Stimulated activated CD8-positive, alpha-beta memory T cell treated with anti-CD3 and anti-CD28 coated beads, Interleukin-12 subunit alpha, Interleukin-12 subunit beta, amount 100 ng/mL, for 1 hour (primary cell): Measurements from ENCODE around the gene C19orf81.

Experiments used
- DNase-seq: peaks from one replicate; pipeline ENCODE4 v3.0.0-alpha.2; 2020; ENCODE audit warnings: low read depth

The C19orf81 gene

DNA sequence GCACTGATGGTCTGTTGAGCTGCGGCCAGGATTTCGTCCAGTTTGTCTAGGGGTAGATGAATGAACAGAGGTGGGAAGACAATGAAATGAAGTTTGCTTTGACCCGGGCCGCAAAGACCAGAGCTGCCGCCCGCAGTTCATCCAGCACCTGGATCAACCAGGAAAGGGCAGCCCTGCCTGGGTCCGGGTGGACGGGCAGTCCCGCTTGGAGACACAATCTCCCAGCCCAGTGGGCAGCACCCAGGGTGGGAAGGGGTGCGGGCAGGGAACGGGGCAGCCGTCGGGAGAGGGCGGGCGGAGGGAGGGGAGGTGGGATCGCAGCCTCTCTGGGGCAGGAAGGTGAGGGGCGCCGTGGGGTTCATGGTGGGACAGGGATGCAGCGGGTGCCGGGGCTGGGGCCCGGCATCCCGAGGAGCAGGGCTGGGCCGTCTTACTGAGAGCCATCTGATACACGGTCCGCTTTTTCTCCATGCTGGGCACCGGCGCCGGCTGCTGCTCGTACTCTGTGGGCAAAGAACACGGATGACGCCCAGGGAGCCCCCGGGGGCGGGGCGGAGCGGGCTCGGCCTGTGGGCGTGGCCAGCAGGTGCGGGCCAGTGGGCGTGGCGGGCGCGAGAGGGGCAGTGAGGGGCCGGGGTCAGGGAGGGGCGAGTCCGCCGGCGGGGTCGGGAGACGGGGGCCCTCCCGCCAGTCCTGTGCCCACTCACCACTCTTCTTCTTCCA, 37.2 kb downstream of the C19orf81 start:
- DNase-seq = no peak

DNA sequence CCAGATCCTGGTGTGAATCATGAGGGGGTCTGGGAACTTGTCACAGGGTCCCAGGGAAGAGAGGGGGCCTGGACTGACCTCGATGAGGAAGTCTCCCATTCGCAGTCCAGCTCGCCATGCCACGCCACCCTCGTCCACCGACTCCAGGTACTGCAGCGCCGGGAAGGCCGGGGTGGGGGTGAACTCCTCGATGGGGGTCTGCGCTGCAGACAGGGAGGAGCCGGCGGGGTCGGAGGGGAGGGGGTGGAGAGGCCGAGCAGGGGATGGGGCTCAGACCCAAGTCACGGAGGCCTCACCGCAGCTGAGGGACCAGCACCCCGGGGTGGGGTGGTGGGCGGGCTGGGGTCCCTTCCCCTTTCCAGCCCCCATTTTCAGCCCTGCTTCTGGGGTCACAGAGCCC, 39.5 kb downstream of the C19orf81 start:
- no peak for DNase-seq

DNA sequence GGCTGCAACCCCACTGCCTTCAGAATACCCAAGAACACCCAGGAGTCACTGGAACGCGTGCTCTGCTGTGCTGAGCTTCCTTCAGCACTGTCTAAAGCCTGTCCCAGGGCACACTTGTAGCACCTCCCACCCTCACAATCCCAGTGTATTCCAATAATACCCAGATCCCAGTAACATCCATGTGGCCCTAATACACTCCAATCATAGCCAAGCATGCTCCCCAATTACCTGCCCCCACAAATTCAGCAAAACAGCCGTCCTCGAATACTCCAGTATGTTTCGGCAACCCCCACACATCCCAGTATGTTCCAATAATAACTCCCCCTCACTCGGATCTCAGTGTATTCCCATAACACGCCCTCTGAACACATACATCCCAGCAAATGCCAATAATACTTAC, 41.2 kb downstream of the C19orf81 start:
- no peak for DNase-seq

DNA sequence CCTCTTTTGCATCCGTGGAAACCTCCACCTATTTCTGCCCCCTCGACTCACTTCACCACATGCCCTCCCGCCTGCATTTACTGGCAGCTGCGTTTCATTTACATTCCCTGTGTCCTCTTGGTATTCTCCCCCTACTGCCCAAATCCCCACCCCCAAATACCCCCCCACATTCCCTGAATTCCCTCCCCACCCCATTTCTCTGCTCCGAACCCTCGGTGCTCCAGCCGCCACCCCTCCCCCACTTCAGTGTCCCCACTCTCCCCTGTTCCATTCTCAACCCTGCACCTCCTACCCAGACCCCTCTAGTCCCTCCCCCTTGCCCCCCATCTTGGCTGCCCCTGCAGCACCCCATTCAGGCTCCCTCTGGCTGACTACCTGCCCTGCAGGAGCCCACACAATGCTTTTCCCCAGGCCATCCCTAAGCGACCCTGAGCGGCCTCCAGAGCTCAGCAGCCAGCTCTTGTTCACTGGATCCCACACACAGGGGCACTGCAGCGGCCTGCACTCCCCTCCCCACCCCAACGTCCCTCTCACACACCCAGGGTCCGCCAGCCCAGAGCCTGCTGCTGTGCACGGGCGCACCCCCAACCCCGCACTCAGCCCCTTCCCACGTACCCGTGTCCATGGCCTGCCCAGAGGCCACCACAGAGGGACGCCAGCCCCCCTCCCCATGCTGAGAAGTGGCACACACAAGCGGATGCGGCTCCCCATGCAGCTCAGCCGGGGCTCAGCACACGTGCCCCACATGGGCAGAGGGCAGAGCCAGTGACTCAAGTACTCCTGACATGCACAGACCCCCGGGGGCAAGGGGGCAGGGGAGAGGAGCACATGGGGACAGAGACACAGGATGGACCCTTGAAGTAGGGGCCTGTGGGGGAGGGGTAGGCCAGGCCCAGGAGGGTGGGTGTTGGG, 44.1 kb downstream of the C19orf81 start:
- no peak for DNase-seq

DNA sequence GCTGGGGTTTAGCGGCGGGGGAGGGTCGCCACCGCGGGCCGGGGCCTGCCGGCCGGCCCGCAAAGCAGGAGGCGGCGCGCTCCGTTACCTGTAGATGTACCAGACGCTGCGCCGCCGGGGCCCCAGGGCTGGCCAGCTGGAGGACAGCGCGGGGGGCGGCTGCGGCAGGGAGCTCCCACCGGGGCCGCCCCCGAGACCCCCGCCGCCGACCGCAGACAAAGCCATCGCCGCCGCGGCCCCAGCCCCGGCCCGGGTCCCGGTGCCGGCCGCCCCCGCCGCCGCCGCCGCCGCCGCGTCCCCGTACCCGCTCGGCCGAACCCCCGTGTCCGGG, 45.5 kb downstream of the C19orf81 start:
- no peak for DNase-seq

DNA sequence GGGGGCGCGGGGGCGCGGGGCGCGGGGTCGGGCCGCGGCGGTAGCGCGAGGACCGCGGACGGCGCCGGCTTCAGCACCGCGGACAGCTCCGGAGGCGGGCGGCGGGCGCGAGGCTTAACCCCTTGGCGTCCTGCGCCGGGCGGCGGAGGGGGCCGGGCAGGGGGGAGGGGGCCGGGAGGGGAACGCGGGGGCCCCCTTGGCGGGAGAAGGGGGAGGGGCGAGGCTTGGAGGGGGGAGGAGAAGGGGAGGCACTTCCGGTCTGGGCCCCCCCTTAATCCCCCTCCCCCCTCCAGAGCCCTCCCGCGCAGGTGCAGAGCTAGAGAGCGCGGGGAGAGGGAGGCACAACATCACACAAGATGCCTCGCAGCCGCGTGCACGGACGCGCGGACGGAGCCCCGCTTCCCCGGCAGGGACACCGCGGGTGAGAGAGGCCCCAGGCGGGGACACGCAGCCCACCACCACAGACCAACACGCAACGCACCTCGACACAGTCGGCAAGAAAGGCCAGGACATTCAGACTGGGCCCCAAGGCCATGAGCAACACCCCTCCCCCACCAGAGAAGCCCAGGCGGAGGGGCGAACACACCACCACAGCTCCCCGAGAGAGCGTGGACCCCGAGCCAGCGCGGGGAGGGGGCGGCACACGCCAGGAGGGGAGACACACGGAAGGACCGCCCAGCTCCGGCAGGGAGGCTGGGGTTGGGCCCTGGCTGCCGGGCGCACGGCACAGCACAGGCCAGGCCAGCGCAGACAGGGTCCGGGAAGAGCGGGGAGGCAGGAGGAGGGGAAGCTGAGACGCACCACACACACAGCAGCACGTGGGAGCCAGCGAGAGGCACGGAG, 46.2 kb downstream of the C19orf81 start:
- no peak for DNase-seq

DNA sequence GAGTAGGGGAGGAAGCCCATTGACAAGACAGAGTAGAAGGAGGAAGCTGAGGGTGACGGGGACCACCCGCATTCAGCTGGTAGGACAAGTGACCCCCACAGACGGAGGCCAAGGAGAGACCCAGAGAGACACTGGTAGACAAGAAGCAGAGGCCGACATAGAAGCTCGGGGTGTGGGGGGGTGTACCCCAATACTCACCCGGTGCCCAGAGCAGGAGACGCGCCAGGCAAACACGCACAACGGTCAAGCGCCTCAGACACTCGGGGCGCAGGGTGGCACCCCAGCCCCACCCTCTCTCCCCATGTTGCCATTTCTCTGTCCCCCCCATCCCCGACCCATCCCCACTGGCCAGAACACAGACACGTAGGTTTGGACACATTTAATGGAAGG, 46.8 kb downstream of the C19orf81 start:
- no peak for DNase-seq

DNA sequence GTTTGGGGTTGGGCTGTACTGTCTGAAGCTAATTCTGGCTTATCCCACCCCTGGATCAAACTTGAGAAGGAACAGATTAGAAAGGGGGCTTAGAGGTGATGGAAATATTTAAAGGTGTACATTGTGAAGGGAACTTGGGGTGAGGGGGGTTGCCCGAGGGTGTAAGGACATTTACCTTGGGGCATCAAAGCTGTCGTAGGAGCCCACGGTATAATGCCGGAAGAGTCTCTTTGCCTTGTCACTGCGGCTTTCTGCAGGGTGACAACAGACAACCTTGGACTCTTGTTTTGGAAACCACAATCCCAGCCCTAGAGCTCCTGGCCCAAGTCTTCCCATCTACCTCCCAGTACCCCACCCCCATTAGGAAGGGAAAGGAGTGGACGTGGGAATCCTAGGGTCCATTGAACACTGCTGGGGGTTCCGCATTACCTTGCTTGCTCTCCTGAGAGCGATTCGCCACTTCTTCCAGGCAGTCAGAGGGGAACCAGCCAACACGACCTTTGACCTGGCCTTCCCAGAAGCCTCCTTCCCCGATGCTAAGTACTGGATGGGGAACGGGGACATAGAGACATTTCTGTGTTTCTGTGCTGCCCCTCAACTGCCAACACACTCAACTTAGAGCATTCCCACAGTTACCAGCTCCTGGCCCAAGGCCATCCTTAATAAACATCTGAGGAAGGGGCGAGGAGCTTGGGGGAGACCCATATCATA, 48.3 kb downstream of the C19orf81 start:
- no peak for DNase-seq

DNA sequence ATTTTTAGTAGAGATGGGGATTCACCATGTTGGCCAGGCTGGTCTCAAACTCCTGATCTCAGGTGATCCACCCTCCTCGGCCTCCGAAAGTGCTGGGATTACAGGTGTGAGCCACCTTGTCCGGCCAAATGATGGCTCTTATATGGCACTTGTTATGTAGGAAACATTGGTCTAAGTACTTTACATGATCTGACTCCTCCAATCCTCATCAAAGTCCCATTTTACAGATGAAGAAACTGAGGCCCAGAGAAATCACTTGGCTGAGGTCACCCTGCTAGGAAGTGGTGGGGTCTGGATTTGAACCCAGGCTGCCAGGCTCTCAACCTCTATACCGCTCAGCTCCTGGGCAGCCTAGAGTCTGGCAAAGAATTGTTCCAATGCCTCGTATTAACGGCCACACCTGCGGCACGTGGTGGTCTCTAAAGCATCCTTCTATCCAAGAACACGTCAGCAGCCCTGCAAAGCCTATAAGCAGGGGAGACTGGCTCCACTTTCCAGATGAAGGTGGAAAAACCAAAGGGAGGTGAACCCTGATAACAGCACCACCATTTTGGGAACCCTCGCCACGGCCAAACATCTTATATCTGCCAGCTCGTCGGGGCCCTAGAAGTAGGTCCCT, 52.2 kb downstream of the C19orf81 start:
- no peak for DNase-seq

DNA sequence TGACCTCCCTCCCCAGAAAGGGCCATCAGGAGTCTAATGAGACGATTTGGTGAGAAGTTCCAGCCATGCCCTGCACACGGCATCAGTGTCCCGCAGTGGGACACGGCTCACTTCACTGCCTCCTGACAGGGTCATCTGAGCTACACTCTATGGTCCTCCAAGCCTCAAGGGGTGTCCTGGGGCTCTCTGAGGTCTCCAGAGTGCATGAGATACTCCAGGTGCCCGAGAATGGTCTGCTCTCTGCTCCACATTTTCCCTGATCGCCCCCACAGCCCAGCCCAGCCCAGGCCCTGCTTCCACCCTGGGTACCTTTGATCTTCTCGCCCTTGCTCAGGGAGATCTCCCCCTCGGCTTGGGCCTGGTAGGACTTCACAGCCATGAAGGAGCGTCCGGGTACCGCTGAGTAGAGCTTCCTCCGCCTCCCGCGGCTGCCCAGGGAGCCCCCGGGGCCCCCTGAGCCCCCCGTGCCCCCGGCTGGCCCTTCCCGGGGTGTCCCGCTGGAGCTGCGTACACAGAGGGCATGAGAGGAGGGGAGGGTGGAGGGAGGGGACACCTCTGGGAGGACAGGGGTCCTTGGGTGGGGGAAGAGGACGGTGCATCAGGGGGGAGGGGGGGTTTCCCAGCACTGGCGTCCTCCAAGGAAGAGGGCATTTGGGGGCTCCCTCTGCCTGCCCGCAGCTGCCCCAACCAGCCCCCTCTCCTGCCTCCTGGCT, 53.1 kb downstream of the C19orf81 start:
- no peak for DNase-seq

DNA sequence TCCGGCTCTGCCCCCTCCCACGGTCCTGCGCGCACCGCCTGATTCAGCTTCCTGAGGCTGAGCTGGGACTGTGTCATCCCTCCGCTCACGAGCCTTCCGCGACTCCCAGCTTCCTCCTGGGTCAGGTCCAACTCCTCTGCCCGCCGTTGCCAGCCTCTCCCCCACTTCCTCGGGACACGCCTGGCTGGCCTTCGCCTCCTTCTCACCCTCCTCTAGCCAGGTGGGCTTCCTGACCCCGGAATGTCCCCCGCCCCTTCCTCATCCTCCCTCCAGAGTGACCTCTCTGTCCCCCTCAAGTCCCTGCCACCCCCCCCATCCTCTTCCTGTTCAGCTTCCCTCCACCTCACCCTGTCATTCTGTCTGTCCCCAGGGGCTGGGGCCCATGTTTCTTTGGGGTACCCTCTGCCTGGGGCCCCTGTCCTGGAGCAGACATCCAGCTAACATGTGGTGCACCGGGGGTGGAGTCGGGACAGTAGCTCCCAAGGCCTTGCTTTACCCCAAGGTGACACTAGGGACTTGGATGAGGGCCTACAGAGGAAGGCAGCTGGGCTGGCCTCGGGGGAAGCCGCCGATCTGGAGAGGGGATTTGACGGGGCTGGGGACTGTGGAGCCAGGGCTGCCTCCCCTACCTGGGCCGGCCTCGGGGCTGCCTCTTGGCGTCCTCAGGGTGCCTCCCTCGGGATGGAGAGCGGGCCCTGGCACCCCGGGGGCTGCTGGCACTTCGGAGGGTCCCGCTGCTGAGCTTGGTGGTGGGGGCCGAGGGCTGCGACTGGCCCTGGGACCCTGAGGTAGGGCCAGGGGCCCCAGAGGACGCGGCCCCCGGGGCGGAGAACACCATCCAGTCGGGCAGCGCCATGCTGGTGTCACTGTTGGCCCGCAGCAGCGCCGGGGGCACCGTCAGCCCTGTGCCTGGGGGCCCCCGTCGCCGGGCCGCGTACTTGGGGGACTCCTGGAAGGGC, 53.9 kb downstream of the C19orf81 start:
- DNase-seq = no peak

DNA sequence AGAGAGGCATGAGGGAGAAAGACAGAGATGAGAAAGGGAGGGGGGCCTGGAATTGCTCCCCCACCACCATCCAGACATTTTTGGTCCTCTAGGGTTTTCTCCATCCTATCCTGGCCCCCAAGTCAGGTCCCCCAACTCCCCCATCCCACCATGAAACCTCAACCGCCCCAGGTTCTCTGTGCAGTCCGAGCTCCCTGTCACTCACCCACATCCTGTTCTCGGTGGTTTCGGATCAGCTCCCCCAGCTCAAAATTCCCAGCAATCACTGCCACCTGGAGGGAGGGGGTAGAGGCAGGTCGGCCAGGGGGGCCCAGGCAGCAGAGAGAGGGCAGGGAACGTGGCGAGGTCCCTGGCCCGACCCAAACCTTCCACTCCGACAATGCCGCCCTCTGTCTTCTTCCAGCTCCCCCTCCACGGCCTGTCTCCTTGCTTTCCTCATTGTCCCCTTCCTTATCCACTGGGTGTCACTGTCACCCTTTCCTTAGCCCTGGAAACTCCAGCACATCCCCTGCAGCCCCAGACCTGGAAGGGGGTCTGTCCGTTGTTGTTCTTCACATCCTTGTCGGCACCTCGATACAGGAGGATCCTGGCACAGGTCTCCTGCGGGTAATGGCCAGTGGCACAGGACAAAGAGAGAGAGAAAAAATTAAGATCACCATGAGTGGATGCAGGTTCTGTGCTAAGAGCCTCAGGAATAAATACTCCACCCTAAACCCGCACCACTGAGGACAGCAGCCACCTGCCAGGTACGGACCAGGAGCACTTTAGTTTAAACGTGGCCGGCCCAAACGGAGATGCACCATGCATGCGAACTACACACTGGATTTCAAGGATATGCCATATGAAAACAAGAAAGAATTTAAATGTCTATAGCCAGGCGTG, 54.9 kb downstream of the C19orf81 start:
- no peak for DNase-seq

DNA sequence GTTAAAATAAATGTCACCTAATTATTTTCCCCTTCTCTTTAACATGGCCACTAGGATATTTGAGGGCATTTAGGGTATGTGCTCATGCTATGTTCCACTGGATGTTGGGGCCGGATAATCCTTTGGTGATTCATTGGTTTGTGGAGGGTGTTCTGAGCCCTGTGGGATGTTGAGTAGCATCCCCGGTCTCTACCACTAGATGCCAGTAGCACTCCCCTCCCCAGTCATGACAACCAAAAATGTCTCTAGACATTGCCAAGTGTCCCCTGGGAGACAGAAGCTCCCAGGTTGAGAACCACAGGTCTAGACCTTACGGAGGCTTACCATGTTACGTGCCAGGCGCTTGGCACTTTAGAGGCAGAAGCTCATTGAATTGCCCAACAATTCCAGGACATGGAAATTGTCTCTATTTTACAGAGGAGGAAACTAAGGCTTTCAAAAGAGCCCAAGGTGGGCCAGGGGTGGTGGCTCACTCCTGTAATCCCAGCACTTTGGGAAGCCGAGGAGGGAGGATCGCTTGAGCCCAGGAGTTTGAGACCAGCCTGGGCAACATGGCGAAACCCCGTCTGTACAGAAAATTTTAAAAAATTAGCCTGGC, 56.3 kb downstream of the C19orf81 start:
- no peak for DNase-seq

DNA sequence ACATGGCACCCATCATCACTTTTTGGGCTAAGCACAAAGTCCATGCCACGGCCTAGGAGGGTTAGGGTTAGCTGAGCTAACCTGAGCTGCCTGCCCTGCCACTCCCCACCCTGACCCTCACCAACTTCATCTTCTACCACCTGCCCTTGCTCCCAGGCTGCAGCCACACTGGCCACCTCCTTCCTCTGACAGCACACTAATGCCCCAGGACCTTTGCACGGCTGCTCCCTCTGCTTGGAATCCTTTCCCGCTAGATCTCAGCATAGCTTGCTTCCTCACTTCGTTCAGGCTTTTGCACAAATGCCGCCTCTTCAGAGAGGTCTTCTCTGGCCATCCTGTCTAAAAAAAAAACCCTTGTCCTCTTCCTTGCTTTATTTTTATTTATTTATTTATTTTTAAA, 57.1 kb downstream of the C19orf81 start:
- DNase-seq = no peak

DNA sequence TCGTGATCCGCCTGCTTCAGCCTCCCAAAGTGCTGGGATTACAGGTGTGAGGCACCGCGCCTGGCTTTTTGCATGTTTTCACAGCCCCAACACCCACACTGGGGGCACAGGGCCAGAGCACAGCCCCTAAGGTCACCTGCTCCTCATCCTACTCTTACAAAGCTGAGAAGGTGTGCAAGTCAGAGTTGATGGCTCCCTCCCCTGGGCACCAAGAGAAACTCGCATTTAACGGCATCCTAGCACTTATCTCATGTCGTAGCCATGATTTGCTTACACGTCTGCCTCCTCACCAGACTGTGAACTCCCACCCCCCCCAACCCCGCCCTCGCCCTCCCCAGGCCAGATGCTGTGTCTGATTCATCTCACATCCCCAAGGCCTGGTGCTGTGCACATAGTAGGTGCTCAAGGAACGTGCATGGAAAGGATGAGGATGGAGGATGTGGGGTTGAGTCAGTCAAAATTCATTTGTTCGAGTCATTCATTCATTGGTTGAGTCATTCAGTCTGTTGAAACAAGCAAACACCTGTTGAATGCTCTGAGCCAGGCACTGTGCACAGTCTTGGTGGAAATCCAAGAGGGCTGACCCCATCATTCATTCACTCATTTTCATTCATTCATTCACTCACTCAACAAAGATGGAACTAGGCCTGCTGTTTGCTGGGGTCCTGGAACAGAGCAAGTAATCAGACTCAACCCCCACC, 59.1 kb downstream of the C19orf81 start:
- no peak for DNase-seq
